KMS-11 (cell line): Measurements from ENCODE around the gene MYO15B.

ENCODE experiments used
- H2AFZ ChIP-seq: fragments of 200-600 bp; sonication (generic); 2 replicates; pipeline ENCODE4 v1.6.1; 2016; ENCODE audit warnings: antibody characterized with exemption, mixed run types, low read depth
- H3K27ac ChIP-seq: fragments of 200-600 bp; sonication (generic); 2 replicates; pipeline ENCODE4 v1.6.1; 2016; ENCODE audit warnings: mild to moderate bottlenecking, mixed run types
- H3K27me3 ChIP-seq: fragments of 200-600 bp; sonication (generic); 2 replicates; pipeline ENCODE4 v1.6.1; 2017; ENCODE audit warnings: mild to moderate bottlenecking, low read depth, mixed run types, moderate library complexity; ENCODE audit not compliant: insufficient read depth
- H3K36me3 ChIP-seq: fragments of 200-600 bp; sonication (generic); 2 replicates; pipeline ENCODE4 v1.6.1; 2017; ENCODE audit warnings: mild to moderate bottlenecking, mixed run types; ENCODE audit not compliant: insufficient read depth
- H3K4me1 ChIP-seq: fragments of 200-600 bp; sonication (generic); 2 replicates; pipeline ENCODE4 v1.6.1; 2016; ENCODE audit warnings: mild to moderate bottlenecking, low read depth, mixed run types; ENCODE audit not compliant: poor library complexity, severe bottlenecking
- H3K4me2 ChIP-seq: fragments of 200-600 bp; sonication (generic); 2 replicates; pipeline ENCODE4 v1.7.0; 2016; ENCODE audit warnings: mild to moderate bottlenecking, mixed run types
- H3K4me3 ChIP-seq: fragments of 200-600 bp; sonication (generic); IDR thresholded peaks from 2 replicates; pipeline ENCODE4 v1.6.1; 2017; ENCODE audit warnings: low read depth, low read length, mixed read lengths; ENCODE audit not compliant: insufficient read depth
- H3K79me2 ChIP-seq: fragments of 200-600 bp; sonication (generic); 2 replicates; pipeline ENCODE4 v1.6.1; 2016; ENCODE audit warnings: low read depth, mixed run types; ENCODE audit not compliant: insufficient read depth
- H3K9ac ChIP-seq: fragments of 200-600 bp; sonication (generic); 2 replicates; pipeline ENCODE4 v1.6.1; 2016; ENCODE audit warnings: mild to moderate bottlenecking, mixed run types
- H4K20me1 ChIP-seq: fragments of 200-600 bp; sonication (generic); 2 replicates; pipeline ENCODE4 v1.6.1; 2016; ENCODE audit warnings: mild to moderate bottlenecking, mixed run types; ENCODE audit not compliant: insufficient read depth
- TF ChIP-seq, protein P1 (sequence below): fragments of 200-600 bp; sonication (generic); conservative IDR thresholded peaks from 2 replicates; pipeline ENCODE4 v1.6.1; 2017; ENCODE audit warnings: low read depth, mild to moderate bottlenecking, antibody characterized with exemption, low read length, moderate library complexity, mixed read lengths

MYO15B gene

DNA sequence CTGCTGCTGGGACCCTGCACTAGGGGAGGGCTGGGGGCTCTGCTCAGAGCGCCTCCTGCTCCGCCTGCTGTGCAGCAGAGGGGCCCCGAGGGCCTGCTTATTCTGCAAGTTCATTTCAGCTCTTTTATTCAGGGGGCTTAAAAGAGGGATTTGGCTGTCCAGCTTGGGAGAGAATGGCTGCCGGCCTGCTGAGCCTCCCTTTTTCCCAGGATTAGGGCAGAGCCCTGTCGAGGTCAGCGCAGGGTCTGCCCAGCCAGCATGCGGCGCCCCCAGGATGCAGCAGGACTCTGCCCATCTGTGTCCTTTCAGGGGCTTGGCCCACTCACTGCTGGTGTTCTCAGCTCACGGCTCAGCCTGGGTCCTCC, 46.8 kb downstream of the MYO15B start:
- Histone ChIP-seq H3K4me1 (peaks cover 14% of the 10 kb centered on the region), H3K4me2 (peak overlapping the region; percentile 30; the same call in 1 of the 2 replicates)

DNA sequence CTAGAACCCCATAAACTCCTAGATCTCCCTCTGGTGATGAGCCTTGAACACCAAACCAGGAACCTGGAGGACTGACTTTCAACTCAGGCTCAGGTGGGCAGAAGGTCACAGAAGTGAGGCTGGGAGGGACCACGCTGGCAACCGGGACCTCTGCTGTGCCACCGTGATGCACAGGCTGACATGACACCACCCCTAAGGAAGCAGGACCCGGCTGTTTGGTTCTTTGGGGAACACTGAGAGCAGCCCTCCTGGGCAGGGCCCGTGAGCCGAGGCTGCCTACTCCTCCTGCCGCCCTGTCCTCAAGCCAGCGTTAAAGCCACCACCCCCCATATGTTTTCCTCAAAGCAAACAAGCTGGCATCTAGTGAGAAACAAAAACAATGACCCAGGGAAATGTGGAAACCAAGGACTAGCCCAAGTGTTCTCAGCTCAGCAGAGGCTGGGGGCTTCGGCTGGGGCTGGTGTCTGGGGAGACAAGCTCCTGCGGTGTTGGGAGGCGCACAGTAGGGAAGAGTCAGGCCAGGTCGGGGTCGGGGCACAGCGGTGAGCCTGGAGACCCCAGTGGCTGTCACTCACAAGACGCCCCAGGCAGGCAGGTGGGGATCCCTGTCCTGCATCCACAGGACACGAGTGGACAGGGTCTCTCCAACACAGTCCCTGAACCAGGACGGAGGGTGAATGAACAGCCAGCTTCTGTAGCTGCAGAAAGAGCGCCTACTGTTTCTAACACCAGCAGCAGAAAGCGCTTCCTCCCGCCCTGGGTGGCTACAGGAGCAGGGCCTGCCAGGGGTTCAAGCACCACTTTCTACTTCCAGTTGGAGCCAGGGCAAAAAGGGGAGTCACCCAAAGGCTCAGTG, 47.4 kb downstream of the MYO15B start:
- TF ChIP-seq, protein P1, sequence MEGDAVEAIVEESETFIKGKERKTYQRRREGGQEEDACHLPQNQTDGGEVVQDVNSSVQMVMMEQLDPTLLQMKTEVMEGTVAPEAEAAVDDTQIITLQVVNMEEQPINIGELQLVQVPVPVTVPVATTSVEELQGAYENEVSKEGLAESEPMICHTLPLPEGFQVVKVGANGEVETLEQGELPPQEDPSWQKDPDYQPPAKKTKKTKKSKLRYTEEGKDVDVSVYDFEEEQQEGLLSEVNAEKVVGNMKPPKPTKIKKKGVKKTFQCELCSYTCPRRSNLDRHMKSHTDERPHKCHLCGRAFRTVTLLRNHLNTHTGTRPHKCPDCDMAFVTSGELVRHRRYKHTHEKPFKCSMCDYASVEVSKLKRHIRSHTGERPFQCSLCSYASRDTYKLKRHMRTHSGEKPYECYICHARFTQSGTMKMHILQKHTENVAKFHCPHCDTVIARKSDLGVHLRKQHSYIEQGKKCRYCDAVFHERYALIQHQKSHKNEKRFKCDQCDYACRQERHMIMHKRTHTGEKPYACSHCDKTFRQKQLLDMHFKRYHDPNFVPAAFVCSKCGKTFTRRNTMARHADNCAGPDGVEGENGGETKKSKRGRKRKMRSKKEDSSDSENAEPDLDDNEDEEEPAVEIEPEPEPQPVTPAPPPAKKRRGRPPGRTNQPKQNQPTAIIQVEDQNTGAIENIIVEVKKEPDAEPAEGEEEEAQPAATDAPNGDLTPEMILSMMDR, result no peak
- Histone ChIP-seq H3K4me1 (peaks cover 14% of the 10 kb centered on the region), H2AFZ (no peak overlapping the region), H3K27me3 (no peaks in the 10 kb centered on the region), H3K36me3 (no peaks in the 10 kb centered on the region), H4K20me1 (no peaks in the 10 kb centered on the region), H3K9ac (no peak overlapping the region), H3K4me3 (no peak overlapping the region), H3K27ac (no peak overlapping the region), H3K79me2 (no peaks in the 10 kb centered on the region), H3K4me2 (no peak overlapping the region)

More for the DNA sequence above, 46.8 kb downstream of the MYO15B start:
- Histone ChIP-seq H3K9ac (no peak overlapping the region), H4K20me1 (no peaks in the 10 kb centered on the region), H3K27me3 (no peaks in the 10 kb centered on the region), H2AFZ (no peak overlapping the region), H3K79me2 (no peaks in the 10 kb centered on the region), H3K4me3 (no peak overlapping the region), H3K36me3 (no peaks in the 10 kb centered on the region), H3K27ac (no peak overlapping the region)
- TF ChIP-seq, protein P1, result no peak

DNA sequence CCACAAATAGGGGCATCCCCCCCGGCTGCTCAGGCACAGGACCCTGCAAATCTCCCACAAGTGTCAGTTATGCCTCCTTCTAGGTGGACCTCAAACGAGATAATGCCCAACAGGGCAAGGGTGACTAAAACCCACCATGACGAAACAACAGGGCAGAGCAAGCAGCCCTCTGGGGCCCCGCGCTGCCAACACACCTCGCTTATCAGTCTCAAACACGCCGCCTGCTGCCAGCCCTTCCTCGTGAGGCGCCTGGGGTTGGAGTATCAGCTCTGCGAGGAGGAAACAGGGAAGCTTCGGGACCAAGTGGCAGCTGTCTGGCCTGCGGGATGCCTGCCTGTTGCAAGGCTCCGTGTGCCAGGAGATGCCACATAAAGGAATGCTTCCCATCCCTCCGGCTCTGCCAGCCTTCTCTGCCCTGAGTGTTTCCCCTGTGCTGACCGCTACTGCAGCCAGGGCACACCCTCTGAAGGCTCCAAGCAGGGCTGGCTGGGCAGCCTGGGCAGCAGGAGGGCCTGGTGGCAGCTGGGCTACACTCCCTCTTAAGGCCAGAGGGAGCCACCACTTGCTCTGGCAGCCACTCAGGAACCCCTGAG, 48.1 kb downstream of the MYO15B start:
- H3K27me3 ChIP-seq, result no peaks in the 10 kb centered on the region
- H4K20me1 ChIP-seq, result no peaks in the 10 kb centered on the region
- H3K27ac ChIP-seq, result no peak overlapping the region
- H3K9ac ChIP-seq, result no peak overlapping the region
- no peaks in the 10 kb centered on the region for H3K36me3 ChIP-seq
- H3K4me3 ChIP-seq, result no peak overlapping the region
- no peak overlapping the region for H3K4me2 ChIP-seq
- no peaks in the 10 kb centered on the region for H3K79me2 ChIP-seq
- H2AFZ ChIP-seq, result no peak overlapping the region
- H3K4me1 ChIP-seq, result peaks cover 14% of the 10 kb centered on the region
- TF ChIP-seq, protein P1, result no peak

DNA sequence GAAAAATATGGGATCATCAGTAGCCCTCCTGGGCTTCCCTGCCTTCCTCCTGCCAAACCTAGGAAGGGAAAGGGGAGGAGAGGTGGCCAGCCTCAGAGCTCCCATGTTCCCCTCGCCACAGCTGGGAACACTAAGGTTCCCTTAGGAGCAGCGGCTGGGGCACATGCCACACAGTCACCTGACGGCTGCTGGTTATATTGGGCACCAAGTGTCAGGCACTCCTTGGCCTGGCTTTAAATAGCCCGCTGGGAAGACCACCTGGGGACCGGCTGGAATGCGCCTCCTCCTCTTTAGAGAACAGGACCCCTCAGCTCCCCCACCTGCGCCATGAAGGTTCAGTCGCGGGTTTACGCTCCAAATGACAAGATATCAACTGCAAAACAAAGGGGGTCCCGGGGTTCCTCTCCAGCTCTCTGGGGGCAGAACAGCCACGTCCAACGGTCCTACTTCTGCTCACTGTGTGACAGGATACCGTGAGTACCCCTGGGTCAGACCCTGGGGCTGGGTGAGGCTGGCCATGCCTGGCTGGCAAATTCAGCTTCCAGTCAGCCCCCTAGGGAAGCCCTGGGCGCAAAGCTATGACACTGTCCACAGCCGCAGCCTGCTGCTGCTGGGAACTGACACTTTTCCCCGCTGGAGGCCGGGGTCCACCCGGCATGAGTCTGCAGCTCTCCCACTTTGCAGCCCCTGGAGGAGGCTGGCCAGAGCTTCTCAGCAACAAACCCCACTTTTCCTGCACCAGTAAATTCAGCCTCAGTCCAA, 49.0 kb downstream of the MYO15B start:
- no peaks in the 10 kb centered on the region for H3K79me2 ChIP-seq
- no peaks in the 10 kb centered on the region for H4K20me1 ChIP-seq
- TF ChIP-seq, protein P1, result no peak
- no peaks in the 10 kb centered on the region for H3K27me3 ChIP-seq
- H3K27ac ChIP-seq, result no peak overlapping the region
- no peak overlapping the region for H3K9ac ChIP-seq
- H3K4me1 ChIP-seq, result peaks cover 14% of the 10 kb centered on the region
- H3K4me3 ChIP-seq, result no peak overlapping the region
- H3K4me2 ChIP-seq, result no peak overlapping the region
- H3K36me3 ChIP-seq, result no peaks in the 10 kb centered on the region
- H2AFZ ChIP-seq, result no peak overlapping the region
